Endometrium (tissue), 2 donors: ENCODE data around the gene CYP1B1.

Source experiments
- FAIRE-seq: peaks from 2 replicates; lab custom pipeline; 2012; peaks lifted over from hg19 to GRCh38; lab: Jason Lieb, UNC
- donor health status: control.
- donor health status: control.

The CYP1B1 gene

GRCh38 chr2:38074764-38075506 lies 1.0 kb downstream of the CYP1B1 start:
- no peak for FAIRE-seq

GRCh38 chr2:38074058-38074763 lies 1.7 kb downstream of the CYP1B1 start:
- FAIRE-seq: no peak

- FAIRE-seq: no peak
These were observed 2.5 kb downstream of the CYP1B1 start for GRCh38 chr2:38073211-38074057.

- no peak for FAIRE-seq
These were observed 5.5 kb downstream of the CYP1B1 start for GRCh38 chr2:38070438-38070837.

GRCh38 chr2:38068234-38068633 lies 7.7 kb downstream of the CYP1B1 start:
- no peak for FAIRE-seq

- FAIRE-seq: no peak
These were observed 9.4 kb downstream of the CYP1B1 start for GRCh38 chr2:38066421-38067115.

- no peak for FAIRE-seq
These were observed 10.3 kb downstream of the CYP1B1 start for GRCh38 chr2:38065502-38066135.

- FAIRE-seq: no peak
These were observed 11.0 kb downstream of the CYP1B1 start for GRCh38 chr2:38064801-38065501.

GRCh38 chr2:38060236-38061018 lies 15.5 kb downstream of the CYP1B1 start:
- no peak for FAIRE-seq

- FAIRE-seq: no peak
These were observed 18.1 kb downstream of the CYP1B1 start for GRCh38 chr2:38057651-38058410.

- no peak for FAIRE-seq
These were observed 19.7 kb downstream of the CYP1B1 start for GRCh38 chr2:38056216-38056615.

- FAIRE-seq: no peak
These were observed 30.1 kb downstream of the CYP1B1 start for GRCh38 chr2:38045811-38046210.

GRCh38 chr2:38039121-38039910 lies 36.6 kb downstream of the CYP1B1 start:
- no peak for FAIRE-seq

GRCh38 chr2:38038682-38039081 lies 37.3 kb downstream of the CYP1B1 start:
- FAIRE-seq: no peak

- no peak for FAIRE-seq
These were observed 38.0 kb downstream of the CYP1B1 start for GRCh38 chr2:38037757-38038621.

- no peak for FAIRE-seq
These were observed 38.6 kb downstream of the CYP1B1 start for GRCh38 chr2:38037325-38037724.

- FAIRE-seq: no peak
These were observed 40.0 kb downstream of the CYP1B1 start for GRCh38 chr2:38035968-38036367.

GRCh38 chr2:38033646-38034045 lies 42.3 kb downstream of the CYP1B1 start:
- FAIRE-seq: peak; percentile 60
